Stimulated activated CD8-positive, alpha-beta memory T cell treated with anti-CD3 and anti-CD28 coated beads, Interleukin-15, amount 100 ng/mL, for 48 hours (primary cell): ENCODE results near the gene RNF13.
"Not testable (repeated sequence)": the region's sequence is repeated elsewhere in the genome, so short reads cannot be mapped to it uniquely, and the experiment has no call there.

ENCODE experiments used
- DNase-seq, 2 donors: peaks; one replicate each; pipeline ENCODE4 v3.0.0-alpha.2; 2020; ENCODE audit warnings: low read depth in 2 of 2

RNF13 gene

GRCh38 chr3:149895769-149896168 is 82.8 kb downstream of the RNF13 start:
- DNase-seq, result no peak

- no peak for DNase-seq
Measured at GRCh38 chr3:149898771-149899170, 85.8 kb downstream of the RNF13 start.

GRCh38 chr3:149900322-149900721 is 87.3 kb downstream of the RNF13 start:
- no peak for DNase-seq

- DNase-seq, result no peak
Measured at GRCh38 chr3:149901770-149902169, 88.8 kb downstream of the RNF13 start.

- DNase-seq, result no peak
Measured at GRCh38 chr3:149902498-149903139, 89.6 kb downstream of the RNF13 start.

GRCh38 chr3:149906036-149906435 is 93.0 kb downstream of the RNF13 start:
- DNase-seq, result no peak

- no peak for DNase-seq
Measured at GRCh38 chr3:149908424-149908957, 95.5 kb downstream of the RNF13 start.

- no peak for DNase-seq
Measured at GRCh38 chr3:149909923-149910322, 96.9 kb downstream of the RNF13 start.

GRCh38 chr3:149917124-149917667 is 104.2 kb downstream of the RNF13 start:
- no peak for DNase-seq

- no peak for DNase-seq
Measured at GRCh38 chr3:149919509-149919908, 106.5 kb downstream of the RNF13 start.

- DNase-seq, result no peak
Measured at GRCh38 chr3:149920119-149920518, 107.1 kb downstream of the RNF13 start.

- no peak for DNase-seq
Measured at GRCh38 chr3:149933008-149933407, 120.0 kb downstream of the RNF13 start.

GRCh38 chr3:149933858-149934257 is 120.8 kb downstream of the RNF13 start:
- no peak for DNase-seq

- no peak for DNase-seq
Measured at GRCh38 chr3:149934524-149934923, 121.5 kb downstream of the RNF13 start.

GRCh38 chr3:149936812-149937230 is 123.8 kb downstream of the RNF13 start:
- DNase-seq, result no peak

- DNase-seq, result not testable (repeated sequence)
Measured at GRCh38 chr3:149938392-149939055, 125.5 kb downstream of the RNF13 start.

- DNase-seq, result no peak
Measured at GRCh38 chr3:149941186-149941585, 128.2 kb downstream of the RNF13 start.

GRCh38 chr3:149941946-149942345 is 128.9 kb downstream of the RNF13 start:
- no peak for DNase-seq

GRCh38 chr3:149942409-149942808 is 129.4 kb downstream of the RNF13 start:
- DNase-seq, result no peak

GRCh38 chr3:149943966-149944365 is 131.0 kb downstream of the RNF13 start:
- DNase-seq, result not testable (repeated sequence)

GRCh38 chr3:149947231-149947630 is 134.2 kb downstream of the RNF13 start:
- DNase-seq, result no peak

- DNase-seq, result no peak
Measured at GRCh38 chr3:149949181-149949580, 136.2 kb downstream of the RNF13 start.

GRCh38 chr3:149954812-149955211 is 141.8 kb downstream of the RNF13 start:
- no peak for DNase-seq
